Trophoblast cell (in vitro differentiated cells and primary cell): ENCODE measurements around the gene PFKFB2.
A peak's percentile ranks its signal among the peaks of the same experiment; 100 is the strongest.

Source experiments
- DNase-seq, 2 donors: peaks; one replicate each; pipeline ENCODE4 v3.0.0-alpha.2; 2016
- H2AFZ ChIP-seq: 2 replicates; pipeline ENCODE4 v1.6.1; 2013; ENCODE audit warnings: low read length, moderate library complexity, mild to moderate bottlenecking; ENCODE audit not compliant: insufficient read depth, poor library complexity
- H2AK5ac ChIP-seq: 2 replicates; pipeline ENCODE4 v1.6.1; 2013; ENCODE audit warnings: mild to moderate bottlenecking, low read length
- H2BK120ac ChIP-seq: 2 replicates; pipeline ENCODE4 v1.6.1; 2013; ENCODE audit warnings: low read length, mild to moderate bottlenecking, moderate library complexity; ENCODE audit not compliant: insufficient read depth, poor library complexity
- H2BK12ac ChIP-seq: 2 replicates; pipeline ENCODE4 v1.6.1; 2013; ENCODE audit warnings: mild to moderate bottlenecking, low read length, moderate library complexity
- H2BK5ac ChIP-seq: 2 replicates; pipeline ENCODE4 v1.6.1; 2013; ENCODE audit warnings: low read length, low read depth, moderate library complexity, mild to moderate bottlenecking; ENCODE audit not compliant: poor library complexity
- H3K14ac ChIP-seq: 2 replicates; pipeline ENCODE4 v1.6.1; 2013; ENCODE audit warnings: mild to moderate bottlenecking, low read length
- H3K18ac ChIP-seq: 2 replicates; pipeline ENCODE4 v1.6.1; 2013; ENCODE audit warnings: mild to moderate bottlenecking, low read length
- H3K23ac ChIP-seq: 2 replicates; pipeline ENCODE4 v1.6.1; 2013; ENCODE audit warnings: low read length
- H3K27ac ChIP-seq: 2 replicates; pipeline ENCODE4 v1.5.1; 2013; ENCODE audit warnings: low read depth, mild to moderate bottlenecking, inconsistent platforms, low read length, moderate library complexity
- H3K27me3 ChIP-seq: 2 replicates; pipeline ENCODE4 v1.6.1; 2013; ENCODE audit warnings: inconsistent platforms, mild to moderate bottlenecking, low read length, moderate library complexity; ENCODE audit not compliant: insufficient read depth
- H3K36me3 ChIP-seq, 2 experiments: 1 replicate in 1 of 2; 2 replicates in 1 of 2; pipeline ENCODE4 v1.6.1; 2013; ENCODE audit warnings: low read length in 2 of 2, mild to moderate bottlenecking in 2 of 2, moderate library complexity in 1 of 2; ENCODE audit not compliant: insufficient read depth in 2 of 2, control insufficient read depth in 1 of 2
- H3K4ac ChIP-seq: 2 replicates; pipeline ENCODE4 v1.6.1; 2013; ENCODE audit warnings: low read depth, mild to moderate bottlenecking, low read length, moderate library complexity
- H3K4me1 ChIP-seq, 2 experiments: 1 replicate in 1 of 2; 2 replicates in 1 of 2; pipeline ENCODE4 v1.6.1; 2013; ENCODE audit warnings: low read length in 2 of 2, mild to moderate bottlenecking in 2 of 2, moderate library complexity in 1 of 2; ENCODE audit not compliant: insufficient read depth in 2 of 2, control insufficient read depth in 1 of 2
- H3K4me2 ChIP-seq: 2 replicates; pipeline ENCODE4 v1.6.1; 2013; ENCODE audit warnings: inconsistent platforms, mild to moderate bottlenecking, low read length, moderate library complexity
- H3K4me3 ChIP-seq: 2 replicates; pipeline ENCODE4 v1.5.1; 2013; ENCODE audit warnings: mild to moderate bottlenecking, low read depth, low read length, inconsistent platforms
- H3K79me1 ChIP-seq: one replicate; pipeline ENCODE4 v1.6.1; 2013; ENCODE audit warnings: low read length
- H3K79me2 ChIP-seq: 2 replicates; pipeline ENCODE4 v1.6.1; 2013; ENCODE audit warnings: low read length, mild to moderate bottlenecking; ENCODE audit not compliant: control insufficient read depth, insufficient read depth, poor library complexity
- H3K9ac ChIP-seq: 2 replicates; pipeline ENCODE4 v1.6.1; 2013; ENCODE audit warnings: mild to moderate bottlenecking, low read length
- H3K9me3 ChIP-seq: 2 replicates; pipeline ENCODE4 v1.6.1; 2013; ENCODE audit warnings: low read depth, mild to moderate bottlenecking, control low read depth, inconsistent platforms, low read length; ENCODE audit not compliant: insufficient read depth
- H4K12ac ChIP-seq: 2 replicates; pipeline ENCODE4 v1.6.1; 2013; ENCODE audit warnings: low read depth, mild to moderate bottlenecking, low read length, moderate library complexity
- H4K8ac ChIP-seq: 2 replicates; pipeline ENCODE4 v1.6.1; 2013; ENCODE audit warnings: low read depth, mild to moderate bottlenecking, low read length, moderate library complexity
- H4K91ac ChIP-seq: one replicate; pipeline ENCODE4 v1.6.1; 2013; ENCODE audit warnings: low read depth, mild to moderate bottlenecking, low read length, moderate library complexity
- WGBS: extraction: QIAGEN DNeasy Blood & Tissue Kit; methylation state at CpG from one replicate; pipeline ENCODE4 v1.1.7; 2013; ENCODE audit warnings: missing lambda C conversion rate; ENCODE audit not compliant: insufficient read length, insufficient coverage; ENCODE audit errors: extremely low coverage; 5-methylcytosine and 5-hydroxymethylcytosine counted together

Gene PFKFB2

DNA sequence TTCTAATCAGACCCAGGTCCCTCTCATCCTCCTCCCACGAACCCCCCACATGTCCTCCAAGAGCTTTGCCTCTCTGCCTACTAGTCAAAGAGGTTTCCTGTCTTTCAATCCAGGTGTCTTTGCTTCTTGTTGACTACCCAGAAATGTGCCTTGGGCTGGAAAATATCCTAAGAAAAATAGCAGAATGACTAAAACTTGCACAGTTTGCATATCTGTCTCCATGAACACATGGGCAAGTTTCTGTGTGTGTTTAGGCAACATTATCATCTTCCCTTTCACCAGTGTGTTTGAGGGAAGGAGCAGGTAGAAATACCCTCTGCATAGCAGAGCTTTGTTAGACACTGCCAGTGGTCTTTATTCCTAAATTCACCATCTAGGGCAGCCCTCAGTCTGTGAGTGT lies 22.1 kb upstream of the PFKFB2 start:
- no peak overlapping the region for H2AFZ ChIP-seq
- no peak overlapping the region for H3K23ac ChIP-seq
- H3K4me3 ChIP-seq, result no peak overlapping the region
- no peak overlapping the region for H2BK12ac ChIP-seq
- H2AK5ac ChIP-seq, result no peak overlapping the region
- H4K91ac ChIP-seq, result no peak overlapping the region
- H3K4ac ChIP-seq, result no peak overlapping the region
- H3K9ac ChIP-seq, result no peak overlapping the region
- no peak overlapping the region for H3K18ac ChIP-seq
- no peak overlapping the region for H2BK5ac ChIP-seq
- H4K12ac ChIP-seq, result no peak overlapping the region
- H3K4me1 ChIP-seq, result peaks cover 0 to 3% of the 10 kb centered on the region in 2 experiments
- no peak overlapping the region for H3K27ac ChIP-seq
- H2BK120ac ChIP-seq, result no peak overlapping the region
- no peaks in the 10 kb centered on the region for H3K79me1 ChIP-seq
- no peaks in the 10 kb centered on the region for H3K79me2 ChIP-seq
- H3K9me3 ChIP-seq, result no peaks in the 10 kb centered on the region
- DNase-seq, result no peak
- no peaks in the 10 kb centered on the region for H3K27me3 ChIP-seq
- no CpG with 5 or more reads among the region's 1 CpG for WGBS
- H3K4me2 ChIP-seq, result no peak overlapping the region
- no peak overlapping the region for H3K14ac ChIP-seq
- no peaks in the 10 kb centered on the region for H3K36me3 ChIP-seq
- H4K8ac ChIP-seq, result no peak overlapping the region

DNA sequence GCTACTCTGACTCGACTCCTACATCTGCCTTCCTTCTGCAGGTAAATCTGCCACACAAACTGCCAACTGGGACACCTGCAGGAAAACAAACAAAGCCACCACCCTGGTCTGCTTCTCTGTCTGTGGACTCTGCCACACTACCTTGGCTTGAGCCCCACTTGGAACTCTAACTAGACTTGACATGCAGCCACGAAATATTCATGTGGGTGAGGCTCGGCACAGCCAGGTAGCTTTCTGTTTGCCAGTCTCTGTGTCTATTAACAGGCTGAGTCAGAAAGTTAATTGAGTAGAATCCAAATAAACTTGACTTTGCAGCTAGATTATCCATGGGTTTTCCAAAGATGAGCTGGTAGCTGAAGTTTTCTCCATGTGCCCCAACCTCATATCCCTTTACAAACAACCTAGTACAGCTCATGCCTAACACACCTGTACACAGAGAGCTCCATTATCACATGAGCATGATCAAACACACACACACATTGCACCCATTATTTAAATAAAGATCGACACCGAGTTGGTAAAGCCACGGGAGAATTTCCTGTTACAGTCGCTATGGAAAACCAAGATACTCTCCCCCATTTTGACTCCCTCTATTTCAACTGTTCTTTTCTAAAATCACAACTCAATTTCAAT lies 21.3 kb upstream of the PFKFB2 start:
- H2AK5ac ChIP-seq, result no peak overlapping the region
- H3K14ac ChIP-seq, result no peak overlapping the region
- H2AFZ ChIP-seq, result no peak overlapping the region
- H2BK5ac ChIP-seq, result no peak overlapping the region
- H3K27ac ChIP-seq, result no peak overlapping the region
- H3K79me1 ChIP-seq, result no peaks in the 10 kb centered on the region
- peaks cover 0 to 3% of the 10 kb centered on the region in 2 experiments for H3K4me1 ChIP-seq
- no peaks in the 10 kb centered on the region for H3K79me2 ChIP-seq
- H3K36me3 ChIP-seq, result no peaks in the 10 kb centered on the region
- H3K4ac ChIP-seq, result no peak overlapping the region
- no peaks in the 10 kb centered on the region for H3K27me3 ChIP-seq
- no peak overlapping the region for H4K12ac ChIP-seq
- no peak overlapping the region for H3K4me2 ChIP-seq
- H4K8ac ChIP-seq, result no peak overlapping the region
- H3K23ac ChIP-seq, result no peak overlapping the region
- DNase-seq, result no peak
- H4K91ac ChIP-seq, result no peak overlapping the region
- no peak overlapping the region for H2BK120ac ChIP-seq
- no CpG with 5 or more reads among the region's 7 CpGs for WGBS
- no peak overlapping the region for H3K9ac ChIP-seq
- H3K18ac ChIP-seq, result no peak overlapping the region
- H3K9me3 ChIP-seq, result no peaks in the 10 kb centered on the region
- H3K4me3 ChIP-seq, result no peak overlapping the region
- no peak overlapping the region for H2BK12ac ChIP-seq

DNA sequence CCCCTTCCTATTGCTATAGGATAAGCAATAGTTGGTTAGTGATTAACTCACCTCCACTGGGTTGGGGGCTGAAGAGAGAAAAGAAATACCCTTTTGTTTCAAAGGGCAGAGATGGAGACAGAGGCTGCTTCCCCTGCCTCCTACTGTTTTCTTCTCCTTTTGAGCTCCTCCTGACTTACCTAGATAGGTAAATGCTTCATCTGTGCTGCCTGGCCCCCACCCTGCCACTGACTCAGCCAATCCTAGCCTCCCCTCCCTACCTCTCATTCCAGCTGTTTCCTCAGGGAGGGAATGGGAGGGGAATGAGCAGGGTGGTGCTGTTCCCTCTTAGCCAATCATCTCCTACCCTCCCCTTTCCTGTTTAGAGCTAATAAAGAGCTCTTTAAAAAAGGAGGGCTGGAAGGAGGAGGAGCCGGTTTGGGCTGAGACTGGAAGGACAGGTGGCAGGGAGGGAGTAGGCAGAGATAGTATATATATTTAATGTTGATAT lies 20.5 kb upstream of the PFKFB2 start, which contains the start of gene C1orf116:
Gene C1orf116 (minus strand): TSS at position 229 of the 490 bp plus-strand sequence. CDS start 5,158 bp downstream, outside the sequence.
- Histone ChIP-seq H2BK120ac (no peak within 1 kb of the TSS), H3K23ac (no peak within 1 kb of the TSS), H2BK5ac (no peak within 1 kb of the TSS), H4K12ac (no peak within 1 kb of the TSS), H3K36me3 (no peaks in the 10 kb centered on the region), H3K4me3 (no peak within 1 kb of the TSS), H2AK5ac (no peak within 1 kb of the TSS), H3K4me2 (no peak within 1 kb of the TSS), H3K27ac (no peak within 1 kb of the TSS), H3K4me1 (peaks cover 0 to 3% of the 10 kb centered on the region in 2 experiments), H3K9me3 (no peaks in the 10 kb centered on the region), H3K18ac (no peak within 1 kb of the TSS), H4K8ac (no peak within 1 kb of the TSS), H3K79me2 (no peaks in the 10 kb centered on the region), H3K14ac (no peak within 1 kb of the TSS), H4K91ac (no peak within 1 kb of the TSS), H2AFZ (no peak within 1 kb of the TSS), H3K79me1 (no peaks in the 10 kb centered on the region), H3K9ac (no peak within 1 kb of the TSS), H3K4ac (no peak within 1 kb of the TSS), H3K27me3 (no peaks in the 10 kb centered on the region), H2BK12ac (no peak within 1 kb of the TSS)
- whole genome bisulfite sequencing, result no CpG with 5 or more reads among the region's 1 CpG
- DNase-seq, result peak; percentile 47 to 51

DNA sequence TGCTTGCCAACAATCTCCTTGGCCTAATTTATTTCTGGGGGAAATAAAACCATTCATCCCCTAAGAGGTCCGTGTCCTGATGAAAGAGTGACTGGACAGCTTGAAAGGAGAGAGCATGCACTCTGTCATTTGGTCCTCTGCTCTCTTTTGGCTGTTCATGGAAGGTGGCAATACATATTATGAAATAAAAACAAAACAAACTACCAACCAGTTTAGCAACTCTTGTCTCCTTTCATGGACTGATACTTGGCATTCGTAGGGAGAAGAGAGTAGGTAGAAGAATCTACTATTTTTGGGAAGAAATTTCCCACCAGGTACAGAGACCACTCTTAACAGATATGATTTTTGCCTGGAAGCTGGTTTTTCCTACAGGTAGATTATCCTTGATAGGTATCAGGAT lies 19.8 kb upstream of the PFKFB2 start:
- Histone ChIP-seq H4K91ac (no peak overlapping the region), H2BK12ac (no peak overlapping the region), H3K27ac (no peak overlapping the region), H3K4me3 (no peak overlapping the region), H3K27me3 (no peaks in the 10 kb centered on the region), H3K79me1 (no peaks in the 10 kb centered on the region), H3K23ac (no peak overlapping the region), H3K4me2 (no peak overlapping the region), H3K4ac (no peak overlapping the region), H3K36me3 (no peaks in the 10 kb centered on the region), H4K12ac (no peak overlapping the region), H4K8ac (no peak overlapping the region), H3K18ac (no peak overlapping the region), H2AFZ (no peak overlapping the region), H3K79me2 (no peaks in the 10 kb centered on the region), H3K9ac (no peak overlapping the region), H2BK5ac (no peak overlapping the region), H2AK5ac (no peak overlapping the region), H3K14ac (no peak overlapping the region), H3K9me3 (no peaks in the 10 kb centered on the region), H2BK120ac (no peak overlapping the region), H3K4me1 (peaks cover 0 to 3% of the 10 kb centered on the region in 2 experiments)
- no peak for DNase-seq
- WGBS, result no CpG with 5 or more reads among the region's 2 CpGs
